ENCODE data around the gene RAB31. TPM values are rescaled to one million over a fixed set of nuclear protein-coding genes. Genes with fewer than 3 reads are reported as not detected.

The RAB31 gene
- total RNA-seq, 1 donor, result 47.8 TPM

DNA sequence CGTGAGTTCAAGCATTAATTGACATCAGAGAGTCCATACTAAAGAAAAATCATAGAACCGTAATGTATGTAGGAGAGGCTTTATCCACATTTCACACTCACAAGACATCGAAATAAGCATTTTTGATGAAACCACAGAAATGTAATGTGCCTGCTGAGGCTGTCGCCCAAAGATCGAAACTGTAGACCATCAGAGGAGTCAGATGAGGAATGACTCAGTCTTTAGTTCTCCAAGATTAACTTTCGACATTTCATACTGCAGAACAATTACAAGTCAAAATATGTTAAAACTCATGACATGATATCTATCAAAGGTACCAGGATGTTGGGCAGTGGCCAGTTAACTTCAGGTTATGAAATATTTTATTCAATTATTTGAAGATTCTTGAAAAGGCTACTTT lies 79.6 kb downstream of the RAB31 start:
- Histone ChIP-seq H3K4me1 (ENCODE audit: insufficient read depth, low read length) (peaks cover 15% of the 10 kb centered on the region), H3K9me3 (ENCODE audit: low read depth, low read length) (no peaks in the 10 kb centered on the region), H3K4me3 (ENCODE audit: low read length) (no peak overlapping the region), H3K27me3 (ENCODE audit: insufficient read depth, low read length) (no peaks in the 10 kb centered on the region)

- H3K4me3 ChIP-seq (ENCODE audit: low read length), result no peak overlapping the region
- peaks cover 15% of the 10 kb centered on the region for H3K4me1 ChIP-seq (ENCODE audit: insufficient read depth, low read length)
- no peaks in the 10 kb centered on the region for H3K27me3 ChIP-seq (ENCODE audit: insufficient read depth, low read length)
Observed at GRCh38 chr18:9788140-9788539, 80.0 kb downstream of the RAB31 start.

DNA sequence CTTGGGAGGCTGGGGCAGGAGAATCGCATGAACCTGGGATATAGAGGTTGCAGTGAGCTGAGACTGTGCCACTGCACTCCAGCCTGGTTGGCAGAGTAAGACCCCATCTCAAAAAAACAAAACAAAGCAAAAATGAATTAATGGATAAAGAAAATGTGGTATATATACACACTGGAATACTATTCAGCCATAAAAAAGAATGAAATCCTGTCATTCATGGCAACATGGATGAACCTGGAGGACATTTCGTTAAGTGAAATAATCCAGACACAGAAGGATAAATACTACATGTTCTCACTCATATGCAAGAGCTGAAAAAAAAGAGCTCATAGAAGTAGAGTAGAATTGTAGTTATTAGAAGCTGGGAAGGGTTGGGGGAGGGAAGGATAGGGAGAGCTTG lies 80.8 kb downstream of the RAB31 start:
- peaks cover 21% of the 10 kb centered on the region for H3K4me1 ChIP-seq (ENCODE audit: insufficient read depth, low read length)
- H3K4me3 ChIP-seq (ENCODE audit: low read length), result no peak overlapping the region
- H3K27me3 ChIP-seq (ENCODE audit: insufficient read depth, low read length), result no peaks in the 10 kb centered on the region
- H3K9me3 ChIP-seq (ENCODE audit: low read depth, low read length), result no peaks in the 10 kb centered on the region

More at GRCh38 chr18:9788140-9788539, 80.0 kb downstream of the RAB31 start:
- H3K9me3 ChIP-seq (ENCODE audit: low read depth, low read length), result no peaks in the 10 kb centered on the region

- H3K27me3 ChIP-seq (ENCODE audit: insufficient read depth, low read length), result no peaks in the 10 kb centered on the region
- no peak overlapping the region for H3K4me3 ChIP-seq (ENCODE audit: low read length)
- peaks cover 21% of the 10 kb centered on the region for H3K4me1 ChIP-seq (ENCODE audit: insufficient read depth, low read length)
- no peaks in the 10 kb centered on the region for H3K9me3 ChIP-seq (ENCODE audit: low read depth, low read length)
Observed at GRCh38 chr18:9790261-9790660, 82.2 kb downstream of the RAB31 start.

- H3K9me3 ChIP-seq (ENCODE audit: low read depth, low read length), result no peaks in the 10 kb centered on the region
- peaks cover 21% of the 10 kb centered on the region for H3K4me1 ChIP-seq (ENCODE audit: insufficient read depth, low read length)
- H3K27me3 ChIP-seq (ENCODE audit: insufficient read depth, low read length), result no peaks in the 10 kb centered on the region
- no peak overlapping the region for H3K4me3 ChIP-seq (ENCODE audit: low read length)
Observed at GRCh38 chr18:9791991-9792390, 83.9 kb downstream of the RAB31 start.

DNA sequence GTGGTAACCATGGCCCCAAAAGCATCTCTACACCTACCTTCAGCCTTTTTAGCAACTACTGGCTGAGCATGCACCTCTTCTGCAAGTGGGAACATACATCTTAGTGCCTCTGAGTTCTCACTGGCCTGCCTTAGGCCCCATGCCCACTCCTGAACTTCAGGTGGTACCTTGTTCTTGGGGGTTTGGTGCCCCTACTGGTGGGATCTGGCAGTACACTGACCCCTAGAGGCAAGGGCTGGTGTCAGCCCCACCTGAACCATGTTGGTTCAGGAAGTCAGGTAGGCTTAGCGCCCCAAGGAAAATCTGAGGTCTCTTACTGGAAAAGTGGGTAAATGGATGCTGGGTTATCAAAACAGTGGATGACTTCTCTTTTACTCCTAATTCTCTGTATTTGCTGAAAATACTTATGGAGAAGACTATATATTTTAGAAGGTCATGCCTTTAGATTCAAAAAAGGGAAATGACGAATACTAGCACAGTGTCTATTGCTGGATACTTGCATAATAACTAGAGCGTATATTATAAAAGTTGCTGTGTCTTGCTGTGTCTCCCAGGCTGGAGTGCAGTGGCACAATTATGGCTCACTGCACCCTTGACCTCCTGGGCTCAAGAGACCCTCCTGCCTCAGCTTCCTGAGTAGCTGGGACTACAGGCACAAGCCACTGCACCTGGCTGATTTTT lies 84.6 kb downstream of the RAB31 start:
- Histone ChIP-seq H3K4me1 (ENCODE audit: insufficient read depth, low read length) (peaks cover 21% of the 10 kb centered on the region), H3K27me3 (ENCODE audit: insufficient read depth, low read length) (no peaks in the 10 kb centered on the region), H3K4me3 (ENCODE audit: low read length) (no peak overlapping the region), H3K9me3 (ENCODE audit: low read depth, low read length) (no peaks in the 10 kb centered on the region)

GRCh38 chr18:9796011-9796410 lies 87.9 kb downstream of the RAB31 start:
- no peaks in the 10 kb centered on the region for H3K9me3 ChIP-seq (ENCODE audit: low read depth, low read length)
- peaks cover 31% of the 10 kb centered on the region for H3K4me1 ChIP-seq (ENCODE audit: insufficient read depth, low read length)
- H3K4me3 ChIP-seq (ENCODE audit: low read length), result no peak overlapping the region
- H3K27me3 ChIP-seq (ENCODE audit: insufficient read depth, low read length), result no peaks in the 10 kb centered on the region

- peaks cover 29% of the 10 kb centered on the region for H3K4me1 ChIP-seq (ENCODE audit: insufficient read depth, low read length)
Observed at GRCh38 chr18:9796935-9797549, 88.9 kb downstream of the RAB31 start.

DNA sequence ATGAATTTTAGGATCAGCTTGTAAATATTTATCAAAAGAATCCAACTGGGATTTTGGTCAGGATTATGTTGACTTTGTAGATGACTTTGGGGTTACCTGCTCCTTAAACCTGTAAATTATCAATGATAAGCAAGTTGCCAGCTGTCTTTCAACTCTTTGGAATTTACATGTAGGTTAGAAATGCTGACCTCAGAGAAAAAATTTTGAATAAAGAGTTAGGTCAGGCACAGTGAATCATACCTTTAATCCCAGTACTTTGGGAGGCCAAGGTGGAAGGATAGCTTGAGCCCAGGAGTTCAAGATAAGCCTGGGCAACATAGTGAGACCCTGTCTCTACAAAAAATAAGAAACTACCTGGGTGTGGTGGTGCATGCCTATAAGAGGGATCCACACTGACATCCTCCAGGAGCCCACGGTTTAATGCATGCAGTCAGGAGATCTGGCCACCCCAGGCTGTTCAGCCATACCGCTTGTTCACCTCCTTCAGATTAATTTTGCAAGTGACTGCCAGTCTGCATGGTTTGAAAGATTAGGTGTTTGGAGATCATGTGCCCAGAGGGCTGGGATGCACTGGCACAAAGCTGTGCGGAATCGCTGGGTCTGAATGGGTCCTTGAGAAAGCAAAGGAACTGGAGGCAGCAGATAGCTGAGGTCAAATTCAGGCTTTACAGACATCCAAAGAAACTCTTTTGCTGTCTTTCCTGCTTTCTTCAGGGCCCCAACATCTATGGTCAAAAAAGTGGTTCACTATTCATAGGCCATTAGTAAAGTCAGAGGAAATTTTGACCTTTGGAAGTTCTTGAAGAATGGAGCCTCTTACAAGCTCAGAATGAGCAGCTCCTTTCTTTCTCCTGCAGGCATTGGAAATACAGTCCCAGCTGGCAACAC lies 94.3 kb downstream of the RAB31 start:
- no peaks in the 10 kb centered on the region for H3K27me3 ChIP-seq (ENCODE audit: insufficient read depth, low read length)
- H3K4me3 ChIP-seq (ENCODE audit: low read length), result no peak overlapping the region
- H3K4me1 ChIP-seq (ENCODE audit: insufficient read depth, low read length), result peaks cover 37% of the 10 kb centered on the region
- no peaks in the 10 kb centered on the region for H3K9me3 ChIP-seq (ENCODE audit: low read depth, low read length)

More at GRCh38 chr18:9796935-9797549, 88.9 kb downstream of the RAB31 start:
- Histone ChIP-seq H3K27me3 (ENCODE audit: insufficient read depth, low read length) (no peaks in the 10 kb centered on the region), H3K4me3 (ENCODE audit: low read length) (no peak overlapping the region), H3K9me3 (ENCODE audit: low read depth, low read length) (no peaks in the 10 kb centered on the region)

GRCh38 chr18:9803063-9803697 lies 95.1 kb downstream of the RAB31 start:
- Histone ChIP-seq H3K4me1 (ENCODE audit: insufficient read depth, low read length) (peaks cover 35% of the 10 kb centered on the region), H3K4me3 (ENCODE audit: low read length) (no peak overlapping the region), H3K27me3 (ENCODE audit: insufficient read depth, low read length) (no peaks in the 10 kb centered on the region), H3K9me3 (ENCODE audit: low read depth, low read length) (no peaks in the 10 kb centered on the region)

DNA sequence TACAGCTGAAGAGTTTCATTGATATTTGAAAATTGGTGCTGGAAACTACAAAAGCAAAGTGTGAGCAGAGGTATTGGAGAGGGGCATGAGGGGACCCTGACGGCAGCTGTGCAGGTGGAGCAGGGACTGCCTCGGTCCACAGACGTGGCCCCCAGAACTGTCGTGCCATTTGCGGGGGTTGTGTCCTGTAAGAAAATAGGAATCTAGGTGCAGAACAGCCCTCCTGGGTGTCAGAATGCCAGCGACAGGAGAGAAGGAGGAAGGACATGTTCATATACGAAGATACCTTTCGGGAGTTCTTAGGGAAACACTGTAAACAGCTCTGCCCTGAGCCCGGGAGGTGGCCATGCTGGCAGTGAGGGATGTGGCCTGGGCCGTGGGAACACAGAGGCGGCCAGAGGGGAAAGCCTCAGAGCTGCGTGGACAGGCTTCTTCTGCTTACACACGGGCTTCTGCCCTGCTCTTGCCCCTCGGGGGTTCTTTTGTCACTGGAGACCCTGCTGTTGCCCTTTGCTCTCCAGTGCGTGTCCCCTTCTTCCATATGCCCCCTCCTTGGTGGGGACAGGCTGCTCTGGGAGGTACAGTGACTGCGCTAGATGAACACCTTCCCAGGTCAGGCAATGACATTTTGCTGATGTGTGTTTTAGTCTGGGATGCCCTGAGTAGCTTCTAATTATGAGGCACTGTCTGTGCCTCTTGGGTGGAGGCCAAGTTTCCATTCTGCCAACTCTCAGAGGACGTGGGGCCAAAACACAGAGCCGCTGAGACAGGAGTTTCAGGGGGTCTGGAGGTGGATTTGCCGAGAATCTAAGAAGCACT lies 95.8 kb downstream of the RAB31 start:
- Histone ChIP-seq H3K27me3 (ENCODE audit: insufficient read depth, low read length) (no peaks in the 10 kb centered on the region), H3K4me3 (ENCODE audit: low read length) (no peak overlapping the region), H3K4me1 (ENCODE audit: insufficient read depth, low read length) (peaks cover 28% of the 10 kb centered on the region), H3K9me3 (ENCODE audit: low read depth, low read length) (no peaks in the 10 kb centered on the region)

- Histone ChIP-seq H3K4me1 (ENCODE audit: insufficient read depth, low read length) (peaks cover 26% of the 10 kb centered on the region), H3K4me3 (ENCODE audit: low read length) (no peak overlapping the region), H3K9me3 (ENCODE audit: low read depth, low read length) (no peaks in the 10 kb centered on the region), H3K27me3 (ENCODE audit: insufficient read depth, low read length) (no peaks in the 10 kb centered on the region)
Observed at GRCh38 chr18:9804517-9805104, 96.5 kb downstream of the RAB31 start.

GRCh38 chr18:9806905-9807304 lies 98.8 kb downstream of the RAB31 start:
- no peaks in the 10 kb centered on the region for H3K9me3 ChIP-seq (ENCODE audit: low read depth, low read length)
- H3K27me3 ChIP-seq (ENCODE audit: insufficient read depth, low read length), result no peaks in the 10 kb centered on the region
- H3K4me1 ChIP-seq (ENCODE audit: insufficient read depth, low read length), result peaks cover 26% of the 10 kb centered on the region
- no peak overlapping the region for H3K4me3 ChIP-seq (ENCODE audit: low read length)
